Loucy (cell line): ENCODE data around the gene NFATC1.

Source experiments
- H2AFZ ChIP-seq: fragments of 200-600 bp; sonication (generic); 2 replicates; pipeline ENCODE4 v1.6.0; 2016; ENCODE audit warnings: antibody characterized with exemption, mild to moderate bottlenecking, low read length, moderate library complexity
- H3F3A ChIP-seq: fragments of 200-600 bp; 2 replicates; pipeline ENCODE4 v1.6.0; 2016; ENCODE audit warnings: antibody characterized with exemption, low read depth, mild to moderate bottlenecking
- H3K27me3 ChIP-seq: fragments of 200-600 bp; sonication (generic); 2 replicates; pipeline ENCODE4 v1.6.1; 2014; ENCODE audit warnings: low read length, mild to moderate bottlenecking; ENCODE audit not compliant: insufficient read depth, poor library complexity, severe bottlenecking
- H3K36me3 ChIP-seq: fragments of 200-600 bp; sonication (generic); 2 replicates; pipeline ENCODE4 v1.6.1; 2016; ENCODE audit warnings: low read length; ENCODE audit not compliant: insufficient read depth
- H3K4me1 ChIP-seq: fragments of 200-600 bp; sonication (generic); 2 replicates; pipeline ENCODE4 v1.5.1; 2014; ENCODE audit warnings: low read length, mild to moderate bottlenecking; ENCODE audit not compliant: insufficient read depth, poor library complexity, severe bottlenecking
- H3K4me2 ChIP-seq: fragments of 200-600 bp; sonication (generic); 2 replicates; pipeline ENCODE4 v1.6.0; 2014; ENCODE audit warnings: antibody characterized with exemption, low read length, low read depth, mild to moderate bottlenecking; ENCODE audit not compliant: poor library complexity, severe bottlenecking
- H3K4me3 ChIP-seq: fragments of 200-600 bp; sonication (generic); 2 replicates; pipeline ENCODE4 v1.5.1; 2014; ENCODE audit warnings: low read length, mild to moderate bottlenecking, mixed read lengths; ENCODE audit not compliant: poor library complexity, severe bottlenecking
- H3K79me2 ChIP-seq: fragments of 200-600 bp; sonication (generic); 2 replicates; pipeline ENCODE4 v1.6.1; 2014; ENCODE audit warnings: low read length; ENCODE audit not compliant: insufficient read depth
- H3K9ac ChIP-seq: fragments of 200-600 bp; sonication (generic); 2 replicates; pipeline ENCODE4 v1.6.0; 2014; ENCODE audit warnings: mild to moderate bottlenecking, low read depth, low read length, moderate library complexity; ENCODE audit not compliant: poor library complexity, severe bottlenecking
- H3K9me2 ChIP-seq: fragments of 200-600 bp; sonication (generic); replicated peaks from 2 replicates; pipeline ENCODE4 v1.6.1; 2016; ENCODE audit warnings: low read depth, low read length, mixed read lengths
- H3K9me3 ChIP-seq: fragments of 200-600 bp; sonication (generic); 2 replicates; pipeline ENCODE4 v1.6.1; 2014; ENCODE audit warnings: mild to moderate bottlenecking, antibody characterized with exemption, low read length, low read depth; ENCODE audit not compliant: insufficient read depth
- H4K20me1 ChIP-seq: fragments of 200-600 bp; sonication (generic); 2 replicates; pipeline ENCODE4 v1.6.0; 2014; ENCODE audit warnings: antibody characterized with exemption, low read length, mild to moderate bottlenecking; ENCODE audit not compliant: insufficient read depth, poor library complexity, severe bottlenecking
- EZH2phosphoT487 ChIP-seq: fragments of 200-600 bp; IDR thresholded peaks from 2 replicates; pipeline ENCODE4 v1.6.1; 2018; ENCODE audit warnings: antibody characterized with exemption, mild to moderate bottlenecking, moderate library complexity, borderline replicate concordance
- TF ChIP-seq, protein P1 (sequence below): fragments of 200-600 bp; sonication (generic); conservative IDR thresholded peaks from 2 replicates; pipeline ENCODE4 v1.5.1; 2014; ENCODE audit warnings: mild to moderate bottlenecking, antibody characterized with exemption, low read length

NFATC1 gene

DNA sequence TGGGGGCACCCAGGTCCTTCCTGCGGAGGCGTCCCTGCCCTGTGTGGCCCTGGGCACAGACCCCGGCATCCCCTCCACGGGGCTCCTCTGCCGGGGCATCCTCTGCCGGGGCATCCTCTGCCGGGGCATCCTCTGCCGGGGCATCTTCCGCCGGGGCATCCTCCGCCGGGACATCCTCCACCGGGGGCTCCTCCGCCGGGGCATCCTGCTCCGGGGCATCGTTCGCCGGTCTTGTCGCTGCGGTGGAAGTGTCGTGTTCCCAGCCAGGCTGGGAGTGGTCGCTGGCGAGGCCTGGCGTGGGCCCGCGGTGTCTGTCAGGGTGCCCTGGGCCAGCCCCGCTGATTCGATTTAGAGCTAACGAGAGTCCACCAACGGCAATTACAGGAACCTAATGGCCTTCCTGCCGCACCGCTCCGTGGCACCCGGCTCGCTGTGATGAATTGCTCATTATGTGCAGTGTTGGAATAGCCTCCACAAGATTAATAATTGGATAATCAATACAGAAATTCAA lies 115.1 kb downstream of the NFATC1 start:
- no peaks in the 10 kb centered on the region for H3K36me3 ChIP-seq
- H4K20me1 ChIP-seq: no peaks in the 10 kb centered on the region
- H3K9me3 ChIP-seq: no peaks in the 10 kb centered on the region
- no peaks in the 10 kb centered on the region for H3K79me2 ChIP-seq
- H3K4me2 ChIP-seq: no peak overlapping the region
- H3F3A ChIP-seq: no peaks in the 10 kb centered on the region
- H2AFZ ChIP-seq: no peak overlapping the region
- H3K9ac ChIP-seq: no peak overlapping the region
- no peak overlapping the region for H3K4me3 ChIP-seq
- H3K27me3 ChIP-seq: no peaks in the 10 kb centered on the region
- TF ChIP-seq EZH2phosphoT487: no peak
- TF ChIP-seq, protein P1, sequence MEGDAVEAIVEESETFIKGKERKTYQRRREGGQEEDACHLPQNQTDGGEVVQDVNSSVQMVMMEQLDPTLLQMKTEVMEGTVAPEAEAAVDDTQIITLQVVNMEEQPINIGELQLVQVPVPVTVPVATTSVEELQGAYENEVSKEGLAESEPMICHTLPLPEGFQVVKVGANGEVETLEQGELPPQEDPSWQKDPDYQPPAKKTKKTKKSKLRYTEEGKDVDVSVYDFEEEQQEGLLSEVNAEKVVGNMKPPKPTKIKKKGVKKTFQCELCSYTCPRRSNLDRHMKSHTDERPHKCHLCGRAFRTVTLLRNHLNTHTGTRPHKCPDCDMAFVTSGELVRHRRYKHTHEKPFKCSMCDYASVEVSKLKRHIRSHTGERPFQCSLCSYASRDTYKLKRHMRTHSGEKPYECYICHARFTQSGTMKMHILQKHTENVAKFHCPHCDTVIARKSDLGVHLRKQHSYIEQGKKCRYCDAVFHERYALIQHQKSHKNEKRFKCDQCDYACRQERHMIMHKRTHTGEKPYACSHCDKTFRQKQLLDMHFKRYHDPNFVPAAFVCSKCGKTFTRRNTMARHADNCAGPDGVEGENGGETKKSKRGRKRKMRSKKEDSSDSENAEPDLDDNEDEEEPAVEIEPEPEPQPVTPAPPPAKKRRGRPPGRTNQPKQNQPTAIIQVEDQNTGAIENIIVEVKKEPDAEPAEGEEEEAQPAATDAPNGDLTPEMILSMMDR: no peak
- no peaks in the 10 kb centered on the region for H3K9me2 ChIP-seq
- H3K4me1 ChIP-seq: peaks cover 9% of the 10 kb centered on the region

DNA sequence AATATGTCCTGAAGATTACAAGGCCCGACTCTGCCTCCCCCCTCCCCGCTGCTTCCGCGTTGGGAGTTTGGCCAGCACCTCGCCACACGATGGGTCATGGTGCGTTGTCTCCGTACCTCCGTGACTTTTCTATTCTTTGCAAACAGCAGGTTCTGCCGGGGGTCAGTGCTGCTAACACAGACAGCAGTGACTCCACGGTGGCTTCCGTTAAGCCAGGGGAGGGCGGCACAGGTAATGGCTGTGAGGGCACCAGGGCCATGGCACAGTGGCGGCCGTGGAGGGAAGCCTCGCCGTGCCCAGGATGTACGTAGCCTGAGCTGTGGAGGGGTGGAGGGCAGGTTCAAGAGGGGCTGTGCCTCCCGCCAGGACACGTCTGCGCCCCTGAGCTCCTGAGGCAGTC lies 115.5 kb downstream of the NFATC1 start:
- TF ChIP-seq EZH2phosphoT487: no peak
- TF ChIP-seq, protein P1: no peak
- H3K27me3 ChIP-seq: no peaks in the 10 kb centered on the region
- H4K20me1 ChIP-seq: no peaks in the 10 kb centered on the region
- H3K4me3 ChIP-seq: no peak overlapping the region
- H3K79me2 ChIP-seq: no peaks in the 10 kb centered on the region
- H3K36me3 ChIP-seq: no peaks in the 10 kb centered on the region
- H3F3A ChIP-seq: no peaks in the 10 kb centered on the region
- H3K9me3 ChIP-seq: no peaks in the 10 kb centered on the region
- no peaks in the 10 kb centered on the region for H3K9me2 ChIP-seq
- H3K4me2 ChIP-seq: no peak overlapping the region
- H2AFZ ChIP-seq: no peak overlapping the region
- H3K4me1 ChIP-seq: peaks cover 7% of the 10 kb centered on the region
- no peak overlapping the region for H3K9ac ChIP-seq

DNA sequence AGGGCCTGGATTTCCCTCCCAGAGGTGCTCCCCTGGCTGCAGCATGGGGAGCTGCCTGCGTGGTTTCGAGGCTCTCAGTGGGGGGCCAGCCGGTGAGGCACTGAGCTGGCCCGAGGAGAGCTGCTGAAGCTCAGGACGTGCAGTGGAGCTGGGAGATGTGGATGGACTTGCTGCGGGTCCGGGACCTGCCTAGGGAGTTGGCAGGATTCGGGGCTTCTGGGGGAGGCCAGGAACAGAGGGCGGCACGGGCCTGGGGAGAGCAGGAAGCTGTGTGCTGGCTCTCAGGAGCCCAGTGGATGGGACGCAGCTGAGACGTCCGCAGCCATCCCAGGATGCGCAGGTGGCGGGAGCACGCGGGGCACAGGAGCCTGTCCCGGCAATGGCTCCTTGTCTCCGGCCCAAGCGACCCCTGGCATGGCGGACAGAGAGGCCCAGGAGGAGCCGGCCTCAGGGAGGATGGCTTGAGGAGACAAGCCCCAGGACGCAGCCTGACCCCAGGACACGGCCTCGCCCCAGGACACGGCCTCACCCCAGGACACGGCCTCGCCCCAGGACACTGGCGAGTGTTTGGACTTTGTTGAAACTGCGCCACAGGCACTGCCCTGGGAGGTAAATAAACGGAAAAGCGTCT lies 116.1 kb downstream of the NFATC1 start:
- no peaks in the 10 kb centered on the region for H3F3A ChIP-seq
- no peaks in the 10 kb centered on the region for H3K27me3 ChIP-seq
- H3K9me3 ChIP-seq: no peaks in the 10 kb centered on the region
- H3K79me2 ChIP-seq: no peaks in the 10 kb centered on the region
- no peaks in the 10 kb centered on the region for H3K36me3 ChIP-seq
- H3K9ac ChIP-seq: no peak overlapping the region
- no peak overlapping the region for H3K4me3 ChIP-seq
- no peaks in the 10 kb centered on the region for H4K20me1 ChIP-seq
- no peaks in the 10 kb centered on the region for H3K9me2 ChIP-seq
- no peak overlapping the region for H2AFZ ChIP-seq
- H3K4me2 ChIP-seq: no peak overlapping the region
- H3K4me1 ChIP-seq: peaks cover 2% of the 10 kb centered on the region
- TF ChIP-seq EZH2phosphoT487: no peak
- TF ChIP-seq, protein P1: no peak
